Measurements from ENCODE around the gene GAGE12E.
"Not testable (repeated sequence)": the region's sequence is repeated elsewhere in the genome, so short reads cannot be mapped to it uniquely, and the experiment has no call there.

The GAGE12E gene, protein sequence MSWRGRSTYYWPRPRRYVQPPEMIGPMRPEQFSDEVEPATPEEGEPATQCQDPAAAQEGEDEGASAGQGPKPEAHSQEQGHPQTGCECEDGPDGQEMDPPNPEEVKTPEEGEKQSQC

DNA sequence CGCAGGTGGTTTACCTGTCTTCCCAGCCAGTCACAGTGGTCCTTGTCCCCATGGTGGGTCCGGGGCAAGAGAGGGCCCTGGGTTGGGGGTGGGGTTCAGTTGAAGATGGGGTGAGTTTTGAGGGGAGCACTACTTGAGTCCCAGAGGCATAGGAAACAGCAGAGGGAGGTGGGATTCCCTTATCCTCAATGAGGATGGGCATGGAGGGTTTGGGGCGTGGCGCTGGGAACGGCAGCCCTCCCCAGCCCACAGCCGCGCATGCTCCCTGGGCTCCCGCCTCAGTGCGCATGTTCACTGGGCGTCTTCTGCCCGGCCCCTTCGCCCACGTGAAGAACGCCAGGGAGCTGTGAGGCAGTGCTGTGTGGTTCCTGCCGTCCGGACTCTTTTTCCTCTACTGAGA, at the start of gene GAGE12E:
TSS of gene GAGE12E (plus strand) at position 301 of the 400 bp plus-strand sequence. CDS start 1,155 bp downstream, outside the sequence.
- DNase-seq: not testable (repeated sequence)

DNA sequence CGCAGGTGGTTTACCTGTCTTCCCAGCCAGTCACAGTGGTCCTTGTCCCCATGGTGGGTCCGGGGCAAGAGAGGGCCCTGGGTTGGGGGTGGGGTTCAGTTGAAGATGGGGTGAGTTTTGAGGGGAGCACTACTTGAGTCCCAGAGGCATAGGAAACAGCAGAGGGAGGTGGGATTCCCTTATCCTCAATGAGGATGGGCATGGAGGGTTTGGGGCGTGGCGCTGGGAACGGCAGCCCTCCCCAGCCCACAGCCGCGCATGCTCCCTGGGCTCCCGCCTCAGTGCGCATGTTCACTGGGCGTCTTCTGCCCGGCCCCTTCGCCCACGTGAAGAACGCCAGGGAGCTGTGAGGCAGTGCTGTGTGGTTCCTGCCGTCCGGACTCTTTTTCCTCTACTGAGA, 19.2 kb upstream of the GAGE12E start, which contains the start of gene GAGE12C:
TSS of gene GAGE12C (plus strand) at position 301 of the 400 bp plus-strand sequence. CDS start 1,155 bp downstream, outside the sequence.
- DNase-seq: not testable (repeated sequence)

DNA sequence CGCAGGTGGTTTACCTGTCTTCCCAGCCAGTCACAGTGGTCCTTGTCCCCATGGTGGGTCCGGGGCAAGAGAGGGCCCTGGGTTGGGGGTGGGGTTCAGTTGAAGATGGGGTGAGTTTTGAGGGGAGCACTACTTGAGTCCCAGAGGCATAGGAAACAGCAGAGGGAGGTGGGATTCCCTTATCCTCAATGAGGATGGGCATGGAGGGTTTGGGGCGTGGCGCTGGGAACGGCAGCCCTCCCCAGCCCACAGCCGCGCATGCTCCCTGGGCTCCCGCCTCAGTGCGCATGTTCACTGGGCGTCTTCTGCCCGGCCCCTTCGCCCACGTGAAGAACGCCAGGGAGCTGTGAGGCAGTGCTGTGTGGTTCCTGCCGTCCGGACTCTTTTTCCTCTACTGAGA, 9.7 kb upstream of the GAGE12E start, which contains the start of gene GAGE12D:
TSS of gene GAGE12D (plus strand) at position 301 of the 400 bp plus-strand sequence. CDS start 1,155 bp downstream, outside the sequence.
- DNase-seq: not testable (repeated sequence)

DNA sequence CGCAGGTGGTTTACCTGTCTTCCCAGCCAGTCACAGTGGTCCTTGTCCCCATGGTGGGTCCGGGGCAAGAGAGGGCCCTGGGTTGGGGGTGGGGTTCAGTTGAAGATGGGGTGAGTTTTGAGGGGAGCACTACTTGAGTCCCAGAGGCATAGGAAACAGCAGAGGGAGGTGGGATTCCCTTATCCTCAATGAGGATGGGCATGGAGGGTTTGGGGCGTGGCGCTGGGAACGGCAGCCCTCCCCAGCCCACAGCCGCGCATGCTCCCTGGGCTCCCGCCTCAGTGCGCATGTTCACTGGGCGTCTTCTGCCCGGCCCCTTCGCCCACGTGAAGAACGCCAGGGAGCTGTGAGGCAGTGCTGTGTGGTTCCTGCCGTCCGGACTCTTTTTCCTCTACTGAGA, 9.5 kb downstream of the GAGE12E start, which contains the start of gene GAGE12F:
TSS of gene GAGE12F (plus strand) at position 301 of the 400 bp plus-strand sequence. CDS start 1,155 bp downstream, outside the sequence.
- not testable (repeated sequence) for DNase-seq

DNA sequence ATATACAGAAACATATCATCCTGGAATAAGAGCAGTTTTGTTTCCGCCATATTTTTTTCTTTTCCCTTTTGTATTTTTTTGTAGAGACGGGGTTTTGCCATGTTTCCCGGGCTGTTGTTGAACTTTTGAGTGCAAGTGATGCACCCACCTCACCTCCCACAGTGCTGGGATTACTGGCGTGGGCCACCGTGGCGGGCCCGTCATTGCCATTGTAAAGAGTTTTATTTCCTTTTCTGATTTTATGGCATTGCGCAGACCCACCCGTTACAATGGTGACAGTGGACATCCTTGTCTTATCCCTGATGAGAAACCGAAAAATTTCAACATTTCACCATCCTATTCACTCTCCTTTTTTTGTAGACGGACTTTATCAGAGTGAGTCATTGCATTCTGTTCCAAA, 17.6 kb downstream of the GAGE12E start:
- not testable (repeated sequence) for DNase-seq

DNA sequence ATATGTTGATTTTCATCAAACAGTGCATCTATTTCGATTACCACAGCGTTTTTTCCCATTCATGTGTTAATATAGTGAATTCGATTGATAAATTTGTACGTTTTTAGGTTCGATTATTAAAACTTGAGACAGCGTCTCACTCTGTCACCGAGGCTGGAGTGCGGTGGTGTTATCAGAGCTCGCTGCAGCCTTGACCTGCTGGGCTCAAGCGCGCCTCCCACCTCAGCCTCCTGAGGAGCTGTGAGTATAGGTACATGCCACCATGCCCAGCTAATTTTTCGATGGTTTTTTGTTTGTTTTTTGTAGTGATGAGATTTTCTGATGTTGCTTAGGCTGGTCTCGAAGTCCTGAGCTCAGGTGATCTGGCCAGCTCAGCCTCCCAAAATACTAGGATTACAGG, 18.1 kb downstream of the GAGE12E start:
- not testable (repeated sequence) for DNase-seq

DNA sequence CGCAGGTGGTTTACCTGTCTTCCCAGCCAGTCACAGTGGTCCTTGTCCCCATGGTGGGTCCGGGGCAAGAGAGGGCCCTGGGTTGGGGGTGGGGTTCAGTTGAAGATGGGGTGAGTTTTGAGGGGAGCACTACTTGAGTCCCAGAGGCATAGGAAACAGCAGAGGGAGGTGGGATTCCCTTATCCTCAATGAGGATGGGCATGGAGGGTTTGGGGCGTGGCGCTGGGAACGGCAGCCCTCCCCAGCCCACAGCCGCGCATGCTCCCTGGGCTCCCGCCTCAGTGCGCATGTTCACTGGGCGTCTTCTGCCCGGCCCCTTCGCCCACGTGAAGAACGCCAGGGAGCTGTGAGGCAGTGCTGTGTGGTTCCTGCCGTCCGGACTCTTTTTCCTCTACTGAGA, 19.0 kb downstream of the GAGE12E start, which contains the start of gene GAGE12G:
TSS of gene GAGE12G (plus strand) at position 301 of the 400 bp plus-strand sequence. CDS start 1,155 bp downstream, outside the sequence.
- not testable (repeated sequence) for DNase-seq

DNA sequence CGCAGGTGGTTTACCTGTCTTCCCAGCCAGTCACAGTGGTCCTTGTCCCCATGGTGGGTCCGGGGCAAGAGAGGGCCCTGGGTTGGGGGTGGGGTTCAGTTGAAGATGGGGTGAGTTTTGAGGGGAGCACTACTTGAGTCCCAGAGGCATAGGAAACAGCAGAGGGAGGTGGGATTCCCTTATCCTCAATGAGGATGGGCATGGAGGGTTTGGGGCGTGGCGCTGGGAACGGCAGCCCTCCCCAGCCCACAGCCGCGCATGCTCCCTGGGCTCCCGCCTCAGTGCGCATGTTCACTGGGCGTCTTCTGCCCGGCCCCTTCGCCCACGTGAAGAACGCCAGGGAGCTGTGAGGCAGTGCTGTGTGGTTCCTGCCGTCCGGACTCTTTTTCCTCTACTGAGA, 28.6 kb downstream of the GAGE12E start, which contains the start of gene GAGE12H:
TSS of gene GAGE12H (plus strand) at position 301 of the 400 bp plus-strand sequence. CDS start 1,155 bp downstream, outside the sequence.
- DNase-seq: not testable (repeated sequence)

DNA sequence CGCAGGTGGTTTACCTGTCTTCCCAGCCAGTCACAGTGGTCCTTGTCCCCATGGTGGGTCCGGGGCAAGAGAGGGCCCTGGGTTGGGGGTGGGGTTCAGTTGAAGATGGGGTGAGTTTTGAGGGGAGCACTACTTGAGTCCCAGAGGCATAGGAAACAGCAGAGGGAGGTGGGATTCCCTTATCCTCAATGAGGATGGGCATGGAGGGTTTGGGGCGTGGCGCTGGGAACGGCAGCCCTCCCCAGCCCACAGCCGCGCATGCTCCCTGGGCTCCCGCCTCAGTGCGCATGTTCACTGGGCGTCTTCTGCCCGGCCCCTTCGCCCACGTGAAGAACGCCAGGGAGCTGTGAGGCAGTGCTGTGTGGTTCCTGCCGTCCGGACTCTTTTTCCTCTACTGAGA, 38.1 kb downstream of the GAGE12E start, which contains the start of gene GAGE2A:
TSS of gene GAGE2A (plus strand) at position 301 of the 400 bp plus-strand sequence. CDS start 1,155 bp downstream, outside the sequence.
- not testable (repeated sequence) for DNase-seq

DNA sequence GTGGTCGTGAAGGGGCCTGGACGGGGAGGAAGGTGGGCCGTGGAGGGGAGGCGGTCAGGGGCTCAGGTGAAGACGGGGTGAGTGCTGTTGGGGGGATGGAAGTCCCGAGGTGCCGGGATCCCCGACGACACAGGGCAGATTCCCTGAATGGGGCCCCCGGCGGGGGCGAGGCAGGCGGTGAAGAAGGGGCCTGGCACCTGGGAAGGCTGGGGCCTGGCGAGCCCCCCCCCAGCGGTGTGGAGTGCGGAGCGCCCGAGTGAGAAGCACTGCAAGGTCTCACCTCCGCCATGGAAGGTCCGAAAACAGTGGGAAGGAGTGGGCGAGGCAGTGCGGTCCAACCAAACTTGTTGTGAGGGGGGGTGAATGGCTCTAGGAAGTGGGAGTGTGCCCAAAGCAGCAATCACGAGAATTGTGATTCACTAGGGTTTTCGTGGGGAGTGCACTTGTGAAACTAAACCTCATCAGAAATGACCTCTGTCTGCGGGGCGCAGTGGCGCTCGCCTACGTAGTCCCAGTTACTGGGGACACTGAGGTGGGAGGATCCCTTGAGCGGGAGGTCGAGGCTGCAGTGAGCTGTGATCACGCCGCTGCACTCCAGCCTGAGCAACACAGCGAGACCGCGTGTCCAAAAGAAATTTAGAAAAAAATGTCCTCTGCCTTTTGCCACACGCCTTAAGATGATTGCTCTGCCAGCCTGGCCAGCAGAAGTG, 38.8 kb downstream of the GAGE12E start:
- DNase-seq: not testable (repeated sequence)

DNA sequence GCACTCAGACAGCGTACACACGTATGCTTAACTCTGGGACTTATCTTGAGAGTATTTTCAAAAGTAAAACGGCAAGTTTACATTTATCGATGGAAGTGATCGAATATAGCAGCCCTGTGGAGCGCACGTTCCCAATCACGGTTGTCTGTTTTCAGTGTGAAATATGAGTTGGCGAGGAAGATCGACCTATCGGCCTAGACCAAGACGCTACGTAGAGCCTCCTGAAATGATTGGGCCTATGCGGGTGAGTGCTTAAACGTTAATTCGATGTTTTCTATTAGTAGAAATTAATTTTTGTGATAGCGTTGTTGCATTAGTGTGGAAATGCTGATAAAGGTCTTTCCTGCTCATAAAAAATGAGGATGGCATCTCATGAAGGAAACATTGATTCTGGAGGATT, 39.4 kb downstream of the GAGE12E start:
- not testable (repeated sequence) for DNase-seq

DNA sequence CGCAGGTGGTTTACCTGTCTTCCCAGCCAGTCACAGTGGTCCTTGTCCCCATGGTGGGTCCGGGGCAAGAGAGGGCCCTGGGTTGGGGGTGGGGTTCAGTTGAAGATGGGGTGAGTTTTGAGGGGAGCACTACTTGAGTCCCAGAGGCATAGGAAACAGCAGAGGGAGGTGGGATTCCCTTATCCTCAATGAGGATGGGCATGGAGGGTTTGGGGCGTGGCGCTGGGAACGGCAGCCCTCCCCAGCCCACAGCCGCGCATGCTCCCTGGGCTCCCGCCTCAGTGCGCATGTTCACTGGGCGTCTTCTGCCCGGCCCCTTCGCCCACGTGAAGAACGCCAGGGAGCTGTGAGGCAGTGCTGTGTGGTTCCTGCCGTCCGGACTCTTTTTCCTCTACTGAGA, 47.6 kb downstream of the GAGE12E start, which contains the start of gene GAGE1:
TSS of gene GAGE1 (plus strand) at position 301 of the 400 bp plus-strand sequence. CDS start 1,155 bp downstream, outside the sequence.
- DNase-seq: not testable (repeated sequence)
